ENCODE measurements around the gene TMEM175.

- TF ChIP-seq SPI1 (IDR thresholded peaks at IDR 0.05; ENCODE audit: borderline replicate concordance, low read depth) (no peak), CTCF (IDR thresholded peaks at IDR 0.05; ENCODE audit: insufficient read depth, low read length) (no peak), POLR2AphosphoS5 (IDR thresholded peaks at IDR 0.05; ENCODE audit: low read depth) (no peak; the same call in 1 of the 2 replicates), GABPA (IDR thresholded peaks at IDR 0.05; ENCODE audit: low read depth) (no peak)
- TF ChIP-seq, protein P1, sequence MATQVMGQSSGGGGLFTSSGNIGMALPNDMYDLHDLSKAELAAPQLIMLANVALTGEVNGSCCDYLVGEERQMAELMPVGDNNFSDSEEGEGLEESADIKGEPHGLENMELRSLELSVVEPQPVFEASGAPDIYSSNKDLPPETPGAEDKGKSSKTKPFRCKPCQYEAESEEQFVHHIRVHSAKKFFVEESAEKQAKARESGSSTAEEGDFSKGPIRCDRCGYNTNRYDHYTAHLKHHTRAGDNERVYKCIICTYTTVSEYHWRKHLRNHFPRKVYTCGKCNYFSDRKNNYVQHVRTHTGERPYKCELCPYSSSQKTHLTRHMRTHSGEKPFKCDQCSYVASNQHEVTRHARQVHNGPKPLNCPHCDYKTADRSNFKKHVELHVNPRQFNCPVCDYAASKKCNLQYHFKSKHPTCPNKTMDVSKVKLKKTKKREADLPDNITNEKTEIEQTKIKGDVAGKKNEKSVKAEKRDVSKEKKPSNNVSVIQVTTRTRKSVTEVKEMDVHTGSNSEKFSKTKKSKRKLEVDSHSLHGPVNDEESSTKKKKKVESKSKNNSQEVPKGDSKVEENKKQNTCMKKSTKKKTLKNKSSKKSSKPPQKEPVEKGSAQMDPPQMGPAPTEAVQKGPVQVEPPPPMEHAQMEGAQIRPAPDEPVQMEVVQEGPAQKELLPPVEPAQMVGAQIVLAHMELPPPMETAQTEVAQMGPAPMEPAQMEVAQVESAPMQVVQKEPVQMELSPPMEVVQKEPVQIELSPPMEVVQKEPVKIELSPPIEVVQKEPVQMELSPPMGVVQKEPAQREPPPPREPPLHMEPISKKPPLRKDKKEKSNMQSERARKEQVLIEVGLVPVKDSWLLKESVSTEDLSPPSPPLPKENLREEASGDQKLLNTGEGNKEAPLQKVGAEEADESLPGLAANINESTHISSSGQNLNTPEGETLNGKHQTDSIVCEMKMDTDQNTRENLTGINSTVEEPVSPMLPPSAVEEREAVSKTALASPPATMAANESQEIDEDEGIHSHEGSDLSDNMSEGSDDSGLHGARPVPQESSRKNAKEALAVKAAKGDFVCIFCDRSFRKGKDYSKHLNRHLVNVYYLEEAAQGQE (IDR thresholded peaks at IDR 0.05; ENCODE audit: insufficient replicate concordance, low read depth), result no peak
Measured at GRCh38 chr4:996030-996996, 64.1 kb downstream of the TMEM175 start.

All from HL-60 (cell line).